Nephron (organoid): ENCODE results near the gene SLC38A5.

Source experiments
- H3K27ac Mint-ChIP-seq, 3 experiments: 2 replicates each; pipeline ENCODE4 v1.8.0; 2020; ENCODE audit warnings: mixed read lengths in 3 of 3, mild to moderate bottlenecking in 2 of 3, moderate library complexity in 1 of 3
- H3K27me3 Mint-ChIP-seq: 2 replicates; pipeline ENCODE4 v1.8.0; 2021; ENCODE audit warnings: low read depth, mild to moderate bottlenecking, moderate library complexity, mixed read lengths
- H3K36me3 Mint-ChIP-seq: 2 replicates; pipeline ENCODE4 v1.8.0; 2020; ENCODE audit warnings: low read depth, mixed read lengths
- H3K4me1 Mint-ChIP-seq: 2 replicates; pipeline ENCODE4 v1.8.0; 2020; ENCODE audit warnings: mixed read lengths
- H3K4me3 Mint-ChIP-seq, 3 experiments: 2 replicates each; pipeline ENCODE4 v1.8.0; 2020; ENCODE audit warnings: mild to moderate bottlenecking in 3 of 3, mixed read lengths in 3 of 3, moderate library complexity in 2 of 3
- H3K9me3 Mint-ChIP-seq: 2 replicates; pipeline ENCODE4 v1.8.0; 2020; ENCODE audit warnings: mixed read lengths
- CTCF ChIP-seq, 3 experiments: fragments of 200-600 bp; sonication (generic); IDR thresholded peaks; one replicate each; pipeline ENCODE4 v1.5.0; 2021; ENCODE audit warnings: antibody characterized with exemption in 3 of 3; ENCODE audit not compliant: unreplicated experiment in 3 of 3

Gene SLC38A5

GRCh38 chrX:48496660-48497059 lies 26.6 kb upstream of the SLC38A5 start:
- no peaks in the 10 kb centered on the region for H3K36me3 Mint-ChIP-seq
- no peak for TF ChIP-seq CTCF (IDR thresholded peaks at IDR 0.05; ENCODE audit: unreplicated experiment in 3 of 3)
- no peaks in the 10 kb centered on the region for H3K4me1 Mint-ChIP-seq
- no peak overlapping the region for H3K4me3 Mint-ChIP-seq
- no peak overlapping the region for H3K27ac Mint-ChIP-seq
- peaks cover 9% of the 10 kb centered on the region for H3K9me3 Mint-ChIP-seq
- peaks cover 3% of the 10 kb centered on the region for H3K27me3 Mint-ChIP-seq

GRCh38 chrX:48493890-48494364 lies 23.9 kb upstream of the SLC38A5 start:
- H3K4me1 Mint-ChIP-seq, result no peaks in the 10 kb centered on the region
- peaks cover 6% of the 10 kb centered on the region for H3K9me3 Mint-ChIP-seq
- no peaks in the 10 kb centered on the region for H3K36me3 Mint-ChIP-seq
- no peak overlapping the region for H3K27ac Mint-ChIP-seq
- no peak overlapping the region for H3K4me3 Mint-ChIP-seq
- H3K27me3 Mint-ChIP-seq, result peaks cover 10% of the 10 kb centered on the region
- peak; percentile 16 to 43 (median 24) for TF ChIP-seq CTCF (IDR thresholded peaks at IDR 0.05; ENCODE audit: unreplicated experiment in 3 of 3)

GRCh38 chrX:48492293-48492910 lies 22.3 kb upstream of the SLC38A5 start:
- no peak for TF ChIP-seq CTCF (IDR thresholded peaks at IDR 0.05; ENCODE audit: unreplicated experiment in 3 of 3)
- no peaks in the 10 kb centered on the region for H3K4me1 Mint-ChIP-seq
- peaks cover 10% of the 10 kb centered on the region for H3K27me3 Mint-ChIP-seq
- no peak overlapping the region for H3K27ac Mint-ChIP-seq
- peaks cover 6% of the 10 kb centered on the region for H3K9me3 Mint-ChIP-seq
- peaks cover under 1% of the 10 kb centered on the region for H3K36me3 Mint-ChIP-seq
- no peak overlapping the region for H3K4me3 Mint-ChIP-seq

GRCh38 chrX:48491809-48492208 lies 21.7 kb upstream of the SLC38A5 start:
- Mint-ChIP-seq H3K9me3 (peaks cover 6% of the 10 kb centered on the region), H3K27me3 (peaks cover 8% of the 10 kb centered on the region), H3K27ac (no peak overlapping the region), H3K36me3 (peaks cover 5% of the 10 kb centered on the region), H3K4me3 (no peak overlapping the region), H3K4me1 (no peaks in the 10 kb centered on the region)
- TF ChIP-seq CTCF (IDR thresholded peaks at IDR 0.05; ENCODE audit: unreplicated experiment in 3 of 3), result no peak

GRCh38 chrX:48490661-48491060 lies 20.6 kb upstream of the SLC38A5 start:
- Mint-ChIP-seq H3K4me3 (no peak overlapping the region), H3K27me3 (peaks cover 7% of the 10 kb centered on the region), H3K27ac (no peak overlapping the region), H3K4me1 (no peaks in the 10 kb centered on the region), H3K9me3 (peaks cover 4% of the 10 kb centered on the region), H3K36me3 (peaks cover 5% of the 10 kb centered on the region)
- no peak for TF ChIP-seq CTCF (IDR thresholded peaks at IDR 0.05; ENCODE audit: unreplicated experiment in 3 of 3)

GRCh38 chrX:48489892-48490291 lies 19.8 kb upstream of the SLC38A5 start:
- no peaks in the 10 kb centered on the region for H3K9me3 Mint-ChIP-seq
- H3K4me1 Mint-ChIP-seq, result no peaks in the 10 kb centered on the region
- H3K4me3 Mint-ChIP-seq, result no peak overlapping the region
- peaks cover 5% of the 10 kb centered on the region for H3K36me3 Mint-ChIP-seq
- no peak overlapping the region for H3K27ac Mint-ChIP-seq
- peaks cover 7% of the 10 kb centered on the region for H3K27me3 Mint-ChIP-seq
- TF ChIP-seq CTCF (IDR thresholded peaks at IDR 0.05; ENCODE audit: unreplicated experiment in 3 of 3), result no peak
